ENCODE results near the gene SLC19A2. TPM values are rescaled to one million over a fixed set of nuclear protein-coding genes. Genes with fewer than 3 reads are reported as not detected.

Gene SLC19A2
- polyA plus RNA-seq, 1 donor (not counting 4 experiments of a cell fraction or from before 2014, with no cell fraction given) = 11.9 TPM

GRCh38 chr1:169452921-169453320 lies 32.8 kb downstream of the SLC19A2 start:
- Histone ChIP-seq H4K20me1 (ENCODE audit: control insufficient read depth, extremely low read depth, insufficient read depth, low read length) (no peaks in the 10 kb centered on the region), H3K4me2 (ENCODE audit: control insufficient read depth, extremely low read depth, insufficient read depth, low read depth, low read length) (no peak overlapping the region), H3K36me3 (ENCODE audit: control insufficient read depth in 2 of 2, extremely low read depth in 1 of 2, insufficient read depth in 2 of 2, low read length in 2 of 2) (no peaks in the 10 kb centered on the region), H3K4me3 (ENCODE audit: control insufficient read depth in 2 of 3, extremely low read depth in 1 of 3, insufficient read depth in 2 of 3, low read depth in 1 of 3, low read length in 3 of 3) (no peak overlapping the region), H3K9me3 (ENCODE audit: control insufficient read depth, low read depth, low read length) (peaks cover 3% of the 10 kb centered on the region), H3K9ac (ENCODE audit: control insufficient read depth, extremely low read depth, insufficient read depth, low read length) (no peak overlapping the region), H3K27me3 (ENCODE audit: control insufficient read depth, extremely low read depth, insufficient read depth, low read length) (no peaks in the 10 kb centered on the region), H3K79me2 (ENCODE audit: control insufficient read depth, insufficient read depth, low read length) (no peaks in the 10 kb centered on the region), H2AFZ (ENCODE audit: control insufficient read depth, low read length) (no peak overlapping the region), H3K27ac (ENCODE audit: control insufficient read depth, insufficient read depth, low read length) (no peak overlapping the region), H3K9me1 (ENCODE audit: control insufficient read depth, extremely low read depth, insufficient read depth, low read length) (no peaks in the 10 kb centered on the region), H3K4me1 (ENCODE audit: control insufficient read depth, extremely low read depth, insufficient read depth, low read length) (no peaks in the 10 kb centered on the region)
- DNase-seq (ENCODE audit: low read depth, low spot score) (no peak), FAIRE-seq (no peak)
- dilution Hi-C loops (cut with MboI; ENCODE audit: extremely low pct_ligation_motif_present, low sequenced_read_pairs) = no loop called here
- no peak for TF ChIP-seq EZH2 (IDR thresholded peaks at IDR 0.05; ENCODE audit: low read length)
- TF ChIP-seq CTCF (optimal IDR thresholded peaks at IDR 0.05 in 1 of 3, IDR thresholded peaks at IDR 0.05 in 1 of 3, conservative IDR thresholded peaks at IDR 0.05 in 1 of 3; ENCODE audit: extremely low read depth in 1 of 3, insufficient read depth in 2 of 3, low read length in 3 of 3) = no peak

GRCh38 chr1:169451218-169451824 lies 34.4 kb downstream of the SLC19A2 start:
- no peak overlapping the region for H3K27ac ChIP-seq (ENCODE audit: control insufficient read depth, insufficient read depth, low read length)
- no peaks in the 10 kb centered on the region for H4K20me1 ChIP-seq (ENCODE audit: control insufficient read depth, extremely low read depth, insufficient read depth, low read length)
- no peaks in the 10 kb centered on the region for H3K79me2 ChIP-seq (ENCODE audit: control insufficient read depth, insufficient read depth, low read length)
- H3K9ac ChIP-seq (ENCODE audit: control insufficient read depth, extremely low read depth, insufficient read depth, low read length) = no peak overlapping the region
- FAIRE-seq (no peak), DNase-seq (ENCODE audit: low read depth, low spot score) (no peak)
- H3K4me2 ChIP-seq (ENCODE audit: control insufficient read depth, extremely low read depth, insufficient read depth, low read depth, low read length) = no peak overlapping the region
- TF ChIP-seq CTCF (optimal IDR thresholded peaks at IDR 0.05 in 1 of 3, IDR thresholded peaks at IDR 0.05 in 1 of 3, conservative IDR thresholded peaks at IDR 0.05 in 1 of 3; ENCODE audit: extremely low read depth in 1 of 3, insufficient read depth in 2 of 3, low read length in 3 of 3) (no peak), EZH2 (IDR thresholded peaks at IDR 0.05; ENCODE audit: low read length) (no peak)
- no peaks in the 10 kb centered on the region for H3K9me3 ChIP-seq (ENCODE audit: control insufficient read depth, low read depth, low read length)
- H3K9me1 ChIP-seq (ENCODE audit: control insufficient read depth, extremely low read depth, insufficient read depth, low read length) = no peaks in the 10 kb centered on the region
- no peaks in the 10 kb centered on the region for H3K4me1 ChIP-seq (ENCODE audit: control insufficient read depth, extremely low read depth, insufficient read depth, low read length)
- no peak overlapping the region for H3K4me3 ChIP-seq (ENCODE audit: control insufficient read depth in 2 of 3, extremely low read depth in 1 of 3, insufficient read depth in 2 of 3, low read depth in 1 of 3, low read length in 3 of 3)
- no peaks in the 10 kb centered on the region for H3K36me3 ChIP-seq (ENCODE audit: control insufficient read depth in 2 of 2, extremely low read depth in 1 of 2, insufficient read depth in 2 of 2, low read length in 2 of 2)
- H2AFZ ChIP-seq (ENCODE audit: control insufficient read depth, low read length) = no peak overlapping the region
- no peaks in the 10 kb centered on the region for H3K27me3 ChIP-seq (ENCODE audit: control insufficient read depth, extremely low read depth, insufficient read depth, low read length)
- dilution Hi-C loops (cut with MboI; ENCODE audit: extremely low pct_ligation_motif_present, low sequenced_read_pairs) = no loop called here

All from keratinocyte (primary cell).